GM21360 (cell line): ENCODE measurements around the gene GRAMD1A.
A peak's percentile ranks its signal among the peaks of the same experiment; 100 is the strongest.
"Not testable (repeated sequence)": the region's sequence is repeated elsewhere in the genome, so short reads cannot be mapped to it uniquely, and the experiment has no call there.

Source experiments
- ATAC-seq: cut with Tn5 transposase; IDR thresholded peaks from one replicate; pipeline ENCODE4 v1.9.1; 2021; ENCODE audit warnings: mild to moderate bottlenecking, moderate library complexity; ENCODE audit not compliant: unreplicated experiment

The GRAMD1A gene

GRCh38 chr19:34999498-35000337 is at the start of gene GRAMD1A:
GRAMD1A (plus strand) TSS chr19:35000323; CDS start chr19:35000479, 156 bp downstream.
- peak; percentile 43 for ATAC-seq

- ATAC-seq, result no peak
Observed at GRCh38 chr19:34953092-34953491, 47.0 kb upstream of the GRAMD1A start.

- ATAC-seq, result no peak
Observed at GRCh38 chr19:34957830-34958751, 42.0 kb upstream of the GRAMD1A start.

GRCh38 chr19:34959021-34959420 is 41.1 kb upstream of the GRAMD1A start:
- no peak for ATAC-seq

DNA sequence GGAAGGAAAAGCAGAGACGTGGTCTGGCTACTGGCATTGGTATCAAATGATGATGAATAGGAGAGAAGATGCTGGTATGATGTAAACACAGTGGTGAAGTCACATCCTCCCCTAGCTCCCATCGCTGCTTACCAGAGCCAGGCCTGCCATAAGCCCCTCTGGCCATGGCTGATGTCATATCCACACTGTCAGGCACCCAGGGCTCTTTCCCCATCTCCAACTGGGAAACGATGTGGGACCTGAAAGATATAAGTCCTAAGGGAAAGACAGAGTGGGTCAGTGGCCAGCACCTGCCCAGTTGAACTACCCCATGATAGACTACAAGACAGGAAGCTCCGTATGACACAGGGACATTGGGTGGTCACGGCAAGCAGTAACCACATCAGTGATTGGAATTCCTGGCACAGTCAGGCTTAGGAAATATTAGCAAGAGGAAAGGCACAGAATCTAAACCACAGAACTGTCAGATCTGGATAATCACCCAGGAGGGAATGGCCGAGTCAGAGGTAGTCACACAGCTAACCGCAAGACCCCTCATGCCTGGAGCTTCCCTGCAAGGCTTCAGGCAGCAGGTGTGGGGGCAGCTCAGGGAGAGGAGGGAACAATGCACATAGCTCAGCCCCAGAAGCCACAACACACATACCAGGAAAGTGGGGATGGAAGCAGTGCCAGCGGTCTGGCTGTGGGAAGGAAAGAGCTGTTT is 39.9 kb upstream of the GRAMD1A start:
- ATAC-seq, result no peak

- ATAC-seq, result no peak
Observed at GRCh38 chr19:34960940-34961679, 39.0 kb upstream of the GRAMD1A start.

GRCh38 chr19:34961775-34962686 is 38.1 kb upstream of the GRAMD1A start:
- ATAC-seq, result no peak

- no peak for ATAC-seq
Observed at GRCh38 chr19:34962687-34963572, 37.2 kb upstream of the GRAMD1A start.

- ATAC-seq, result peak; percentile 57
Observed at GRCh38 chr19:34963573-34964406, 36.3 kb upstream of the GRAMD1A start, which contains the start of gene ZNF792. ZNF792 (minus strand) TSS chr19:34964229; CDS start chr19:34963662, 567 bp downstream.

- ATAC-seq, result no peak
Observed at GRCh38 chr19:34964598-34964997, 35.5 kb upstream of the GRAMD1A start.

DNA sequence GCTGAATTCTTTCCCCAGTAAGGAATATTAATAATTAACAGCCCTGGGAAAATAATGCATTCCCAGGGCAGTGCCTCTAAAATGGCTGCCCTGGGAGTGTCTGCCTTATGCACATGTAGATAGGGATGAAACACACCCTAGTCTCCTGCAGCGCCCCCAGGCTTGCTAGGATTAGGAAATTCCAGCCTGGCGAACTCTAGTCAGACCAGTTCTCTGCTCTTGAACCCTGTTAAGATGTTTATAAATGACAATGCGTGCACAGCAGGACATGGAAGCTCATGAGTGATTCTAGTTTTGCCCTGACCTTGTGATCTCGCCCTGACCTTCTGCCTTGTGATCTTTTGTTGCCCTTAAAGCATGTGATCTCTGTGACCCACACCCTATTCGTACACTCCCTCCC is 34.6 kb upstream of the GRAMD1A start:
- ATAC-seq, result not testable (repeated sequence)

DNA sequence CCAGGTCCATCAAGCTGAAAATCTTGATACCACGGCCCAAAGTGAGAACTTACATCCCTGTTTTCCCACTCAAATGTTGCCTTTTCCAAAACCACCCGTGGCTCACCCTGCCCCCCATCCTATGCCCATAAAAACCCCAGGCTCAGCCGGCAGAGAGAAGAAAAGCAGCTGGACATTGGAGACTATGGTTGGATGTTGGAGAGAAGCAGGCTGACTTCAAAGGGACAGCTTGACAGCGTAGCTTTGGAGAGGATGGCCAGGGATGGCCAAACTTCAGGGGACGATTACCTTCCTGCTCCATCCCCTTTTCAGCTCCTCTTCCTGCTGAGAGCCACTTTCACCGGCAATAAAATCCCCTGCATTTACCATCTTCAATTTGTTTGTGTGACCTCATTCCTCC is 32.6 kb upstream of the GRAMD1A start:
- ATAC-seq, result no peak

DNA sequence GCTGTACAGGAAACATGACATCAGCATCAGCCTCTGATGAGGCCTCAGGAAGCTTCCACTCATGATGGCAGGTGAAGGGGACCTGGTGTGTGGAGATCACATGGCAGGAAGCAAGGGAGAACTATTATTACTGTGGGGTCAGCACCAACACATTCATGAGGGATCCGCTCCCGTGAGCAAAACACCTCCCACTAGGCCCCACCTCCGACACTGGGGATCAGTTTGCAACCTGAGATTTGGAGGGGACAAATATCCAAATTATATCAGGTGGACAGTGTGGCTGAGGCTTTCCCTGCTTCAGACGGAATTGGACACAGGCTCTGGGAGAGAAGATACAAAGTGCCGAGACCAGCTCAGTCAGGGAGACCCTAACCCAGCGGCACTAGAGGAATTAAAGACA is 30.4 kb upstream of the GRAMD1A start:
- no peak for ATAC-seq

DNA sequence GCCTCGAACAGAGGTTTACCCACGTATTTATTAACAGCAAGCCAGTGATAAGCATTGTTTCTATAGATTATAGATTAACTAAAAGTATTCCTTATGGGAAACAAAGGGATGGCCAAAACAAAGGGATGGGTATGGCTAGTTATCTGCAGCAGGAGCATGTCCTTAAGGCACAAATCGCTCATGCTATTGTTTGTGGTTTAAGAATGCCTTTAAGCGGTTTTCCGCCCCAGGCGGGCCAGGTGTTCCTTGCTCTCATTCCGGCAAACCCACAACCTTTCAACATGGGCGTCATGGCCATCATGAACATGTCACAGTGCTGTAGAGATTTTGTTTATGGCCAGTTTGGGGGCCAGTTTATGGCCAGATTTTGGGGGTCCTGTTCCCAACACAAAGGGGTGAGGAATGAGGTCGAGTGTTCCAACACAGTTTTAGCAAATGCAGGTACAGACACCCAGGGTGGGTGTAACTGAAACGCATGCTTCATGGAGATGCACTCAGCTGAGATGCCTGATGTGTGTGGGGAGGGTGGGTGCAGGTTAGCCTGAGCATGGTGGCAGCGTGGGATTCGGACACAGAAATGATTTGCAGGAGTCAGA is 29.8 kb upstream of the GRAMD1A start:
- not testable (repeated sequence) for ATAC-seq

- ATAC-seq, result no peak
Observed at GRCh38 chr19:34972163-34972705, 27.9 kb upstream of the GRAMD1A start.

DNA sequence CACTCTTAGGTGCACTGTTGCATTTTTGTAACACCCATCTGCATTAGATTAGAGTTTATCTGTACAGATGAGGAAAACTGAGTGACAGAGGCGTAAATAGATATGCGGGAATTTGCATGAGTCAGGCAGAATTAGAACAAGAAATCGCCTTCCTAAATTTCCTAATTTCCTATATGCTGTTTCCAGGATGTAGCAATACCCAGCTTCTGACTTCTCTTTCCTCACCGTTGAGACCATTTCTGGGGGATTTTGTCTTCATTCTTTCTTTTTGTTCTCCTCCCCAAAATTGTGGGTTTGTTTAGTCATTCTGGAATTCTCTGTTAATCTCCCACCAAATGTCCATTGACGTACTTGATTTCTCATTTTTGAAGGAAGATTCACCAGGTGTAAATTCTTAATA is 25.5 kb upstream of the GRAMD1A start:
- no peak for ATAC-seq

- ATAC-seq, result no peak
Observed at GRCh38 chr19:34975056-34975455, 25.1 kb upstream of the GRAMD1A start.
